ENCODE data around the gene CHCHD3.
"Not testable (repeated sequence)": the region's sequence is repeated elsewhere in the genome, so short reads cannot be mapped to it uniquely, and the experiment has no call there.

CHCHD3 gene

DNA sequence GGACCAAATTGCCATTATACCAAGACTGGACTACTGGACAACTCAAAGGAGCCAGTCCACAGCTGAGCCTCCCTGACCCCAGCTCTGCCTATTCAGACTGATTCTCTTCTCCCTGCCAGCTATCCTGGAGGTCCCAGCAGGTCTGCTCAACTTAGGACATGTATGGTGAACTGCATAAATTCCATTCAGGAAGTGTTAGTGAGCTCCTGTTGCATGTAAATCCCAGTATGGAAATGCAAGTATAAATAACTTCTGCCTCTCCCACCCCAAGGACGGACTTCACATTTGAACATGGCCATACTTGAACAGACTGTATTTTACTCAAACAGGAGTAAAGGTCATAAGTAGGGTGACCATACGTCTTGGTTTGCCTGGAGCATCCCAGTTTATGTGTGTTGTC is 128.4 kb downstream of the CHCHD3 start:
- DNase-seq (ENCODE audit: low read depth), result no peak

DNA sequence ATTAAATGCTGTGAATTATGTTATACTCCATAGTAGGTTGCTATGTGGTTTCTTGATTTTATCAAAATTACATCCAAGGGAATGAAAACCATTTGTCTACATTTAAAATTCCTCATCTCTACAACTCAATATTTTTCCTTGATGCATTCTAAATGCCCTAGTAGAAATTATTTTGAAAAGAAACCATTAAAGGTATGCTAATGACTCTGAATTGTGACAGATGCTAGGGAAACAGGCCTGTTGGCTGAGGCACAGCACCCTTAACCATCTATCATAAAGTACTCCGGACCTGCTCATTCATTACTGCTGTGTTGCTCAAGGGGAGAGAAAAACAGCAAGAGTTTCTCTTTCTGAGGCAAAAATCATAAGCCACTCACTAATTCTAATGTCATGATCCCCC is 131.2 kb downstream of the CHCHD3 start:
- no peak for DNase-seq (ENCODE audit: low read depth)

DNA sequence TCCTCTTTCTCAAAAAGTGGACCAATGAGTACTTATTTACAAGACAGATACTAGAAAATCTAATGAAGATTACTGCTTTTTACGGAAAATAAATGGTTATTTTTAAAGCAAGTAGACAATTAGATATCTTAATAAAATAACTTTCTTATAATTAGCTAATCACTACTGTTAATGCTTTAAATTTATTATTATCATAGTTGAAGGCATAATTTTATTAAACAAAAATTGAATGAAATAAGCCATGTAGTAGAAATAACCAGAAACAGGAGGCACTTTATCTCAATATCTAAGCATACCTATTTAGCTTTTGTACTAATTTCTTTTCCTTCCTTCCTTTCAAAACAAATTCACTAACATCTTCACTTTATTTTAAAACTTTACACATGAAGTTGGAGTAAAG is 134.9 kb downstream of the CHCHD3 start:
- DNase-seq (ENCODE audit: low read depth), result no peak

DNA sequence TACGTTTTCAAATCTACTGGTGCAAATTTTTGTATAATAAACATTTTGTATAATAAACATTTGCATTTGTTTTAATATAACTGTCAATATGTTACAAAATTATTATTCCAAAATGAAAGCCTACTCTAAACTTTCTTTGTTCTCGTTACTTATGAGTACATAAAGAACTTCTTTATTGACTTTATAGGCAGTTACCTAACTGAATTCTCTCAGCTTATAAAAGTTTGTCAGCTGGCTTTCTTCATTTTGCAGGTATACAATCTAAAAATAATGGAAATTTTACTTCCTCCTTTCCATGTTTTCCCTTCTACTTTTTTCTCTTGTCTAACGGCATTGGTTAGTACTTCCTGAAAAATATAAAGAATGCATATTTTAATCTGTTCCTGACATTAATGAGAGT is 137.1 kb downstream of the CHCHD3 start:
- DNase-seq (ENCODE audit: low read depth), result no peak

DNA sequence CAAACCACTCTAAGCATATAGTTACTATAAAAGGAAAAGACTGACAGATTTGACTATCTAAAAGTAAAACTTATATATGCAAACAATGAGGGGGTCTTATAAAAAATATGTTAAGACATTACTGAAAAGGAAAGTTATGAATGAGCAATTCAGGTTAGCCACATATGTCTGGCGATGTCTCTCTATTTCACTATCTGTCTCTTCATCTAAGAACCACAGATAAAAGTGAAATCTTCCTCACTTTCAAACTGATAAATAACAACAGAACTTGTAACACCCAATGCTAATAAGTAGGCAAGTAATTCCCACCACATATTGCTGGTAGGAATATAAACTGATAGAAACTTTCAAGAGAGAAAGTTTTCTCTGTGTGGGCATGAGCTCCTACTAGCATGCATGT is 138.2 kb downstream of the CHCHD3 start:
- no peak for DNase-seq (ENCODE audit: low read depth)

DNA sequence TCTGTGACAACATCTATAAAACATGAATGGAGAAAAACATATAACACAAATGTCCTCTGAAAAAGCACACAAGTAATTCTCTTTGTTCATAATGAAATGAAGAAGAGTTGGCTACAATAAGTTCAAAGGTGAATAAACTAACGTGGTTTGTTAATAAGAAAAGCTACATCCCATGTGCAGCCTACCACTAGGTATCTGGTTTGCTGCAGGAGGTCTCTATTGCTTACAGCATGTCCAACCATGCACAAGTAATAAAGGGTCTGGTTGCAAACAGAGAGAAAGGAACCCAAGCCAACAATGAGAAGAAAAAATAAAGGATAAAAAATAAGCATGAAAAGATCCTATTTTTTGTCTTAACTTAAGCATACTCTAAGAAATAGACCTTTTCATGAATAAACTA is 139.2 kb downstream of the CHCHD3 start:
- no peak for DNase-seq (ENCODE audit: low read depth)

DNA sequence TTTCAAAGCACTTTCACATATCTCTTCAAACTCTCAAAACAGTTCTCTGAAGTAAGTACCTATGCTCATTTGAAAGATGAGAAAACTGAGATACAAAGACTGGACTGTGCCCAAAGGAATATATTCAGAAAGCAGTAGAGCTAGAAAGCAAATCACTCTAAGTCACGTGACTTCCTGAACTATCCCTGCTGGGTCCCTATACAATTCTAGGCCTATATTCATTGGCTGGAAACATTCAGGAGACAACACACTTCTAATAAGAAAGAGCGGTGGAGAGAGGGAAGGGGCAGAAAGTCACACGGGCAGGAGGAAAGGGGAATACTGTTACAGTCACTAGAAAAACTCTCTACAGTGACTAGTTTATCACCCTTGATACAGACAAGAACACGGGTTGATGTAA is 140.0 kb downstream of the CHCHD3 start:
- DNase-seq (ENCODE audit: low read depth), result no peak

DNA sequence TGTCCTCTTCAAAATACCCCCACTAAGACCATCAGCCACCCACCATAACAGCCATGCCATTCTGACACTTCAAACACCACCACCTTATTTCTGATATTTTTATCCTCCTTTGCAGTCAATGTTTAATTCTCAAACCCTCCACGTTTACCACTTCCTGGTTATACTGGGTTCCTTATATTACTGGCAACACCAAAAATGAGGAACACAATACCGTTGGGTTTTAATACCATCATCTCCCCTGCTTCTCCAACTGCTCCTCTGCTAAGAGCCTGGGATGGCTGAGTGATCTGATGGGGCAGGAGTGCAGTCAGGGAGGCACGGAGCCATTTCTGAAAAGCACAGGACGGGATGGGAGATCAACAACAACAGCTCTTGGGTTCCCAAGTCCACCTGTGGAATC is 140.5 kb downstream of the CHCHD3 start:
- DNase-seq (ENCODE audit: low read depth), result no peak

DNA sequence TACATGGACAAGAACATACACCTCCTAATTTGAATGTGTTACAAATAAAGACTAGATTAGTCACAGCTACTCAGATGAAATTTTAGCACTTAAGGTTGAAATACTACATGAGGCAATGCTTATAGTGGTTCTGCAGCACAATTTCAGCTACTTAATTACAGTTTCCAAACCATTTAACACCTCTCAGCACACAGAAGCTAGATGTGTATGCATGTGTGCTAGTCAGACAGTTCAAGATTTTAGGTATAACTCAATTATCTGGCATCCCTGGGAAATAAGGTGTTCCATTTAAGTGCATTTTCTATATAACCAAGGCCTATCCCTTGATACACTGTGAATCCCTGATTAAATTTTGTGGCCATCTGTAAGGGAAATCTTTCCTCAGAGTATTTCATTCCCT is 141.8 kb downstream of the CHCHD3 start:
- no peak for DNase-seq (ENCODE audit: low read depth)

DNA sequence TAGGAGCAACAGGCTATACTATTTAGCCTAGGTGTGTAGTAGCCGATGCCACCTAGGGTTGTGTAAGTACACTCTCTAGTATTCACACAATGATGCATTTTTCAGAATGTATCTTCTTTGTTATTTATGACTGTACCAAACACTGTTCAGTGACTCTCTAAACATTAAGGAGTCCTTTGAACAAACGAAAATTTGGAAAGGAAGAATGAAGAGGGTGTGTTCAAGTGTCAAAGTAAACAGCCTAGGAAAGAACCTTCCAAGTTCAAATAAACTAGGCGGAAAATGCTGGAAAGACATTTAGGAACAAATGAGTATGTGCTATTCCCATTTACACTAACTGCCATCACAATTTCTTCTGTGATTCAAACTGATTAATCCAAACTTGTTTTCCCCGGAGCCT is 142.4 kb downstream of the CHCHD3 start:
- DNase-seq (ENCODE audit: low read depth), result no peak

DNA sequence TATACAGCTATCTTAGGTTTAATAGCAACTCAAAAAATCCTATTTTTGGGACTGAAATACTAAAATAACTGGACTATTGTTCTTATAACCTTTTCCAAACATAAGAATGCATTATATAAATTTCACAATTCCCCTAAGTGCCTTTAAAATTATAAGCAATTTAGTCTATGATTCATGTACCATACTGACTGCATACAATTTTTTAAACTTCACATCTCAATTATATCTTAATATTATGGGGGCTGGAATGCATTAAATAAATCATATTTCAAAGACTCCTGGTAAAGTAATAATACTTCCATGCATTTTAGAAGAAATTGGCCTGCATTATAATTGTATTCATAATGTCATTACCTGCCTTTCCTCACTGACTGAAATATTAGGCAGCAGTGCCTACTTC is 144.6 kb downstream of the CHCHD3 start:
- no peak for DNase-seq (ENCODE audit: low read depth)

DNA sequence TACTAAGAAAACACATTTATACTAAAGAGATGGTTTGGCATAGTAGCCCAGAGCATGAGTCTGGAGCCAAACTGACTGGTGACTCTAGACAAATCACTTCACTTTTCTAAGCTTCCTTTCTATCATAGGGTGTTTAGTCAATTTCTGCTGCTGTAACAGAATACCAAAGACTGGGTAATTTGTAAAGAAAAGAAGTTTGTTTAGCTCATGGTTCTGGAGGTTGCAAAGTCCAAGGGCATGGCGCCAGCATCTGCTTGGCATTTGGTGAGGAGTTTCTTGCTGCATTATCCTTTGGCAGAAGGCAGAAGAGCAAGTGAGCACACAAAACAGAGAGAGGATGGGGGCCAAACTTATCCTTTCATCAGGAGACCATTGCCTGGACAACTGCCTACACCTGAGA is 146.3 kb downstream of the CHCHD3 start:
- peak; percentile 6 for DNase-seq (ENCODE audit: low read depth)

DNA sequence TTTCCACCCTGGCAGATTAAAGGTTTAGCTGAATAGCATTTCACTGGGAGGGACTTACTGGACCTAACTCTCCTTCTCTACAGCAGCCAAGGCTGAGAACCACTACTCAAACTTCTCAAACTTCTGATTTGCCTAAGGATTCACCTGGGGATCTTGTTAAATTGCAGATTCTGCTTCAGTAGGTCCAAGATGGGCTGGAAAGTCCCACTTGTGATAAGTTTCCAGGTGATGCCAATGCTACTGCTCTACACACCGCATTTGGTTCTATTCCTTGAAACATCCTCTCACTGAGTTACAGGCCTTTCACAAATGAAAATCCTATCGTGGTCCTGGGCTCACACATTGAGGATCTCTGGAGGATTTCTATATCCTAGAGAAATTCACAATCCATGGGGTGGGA is 147.9 kb downstream of the CHCHD3 start:
- DNase-seq (ENCODE audit: low read depth), result no peak

DNA sequence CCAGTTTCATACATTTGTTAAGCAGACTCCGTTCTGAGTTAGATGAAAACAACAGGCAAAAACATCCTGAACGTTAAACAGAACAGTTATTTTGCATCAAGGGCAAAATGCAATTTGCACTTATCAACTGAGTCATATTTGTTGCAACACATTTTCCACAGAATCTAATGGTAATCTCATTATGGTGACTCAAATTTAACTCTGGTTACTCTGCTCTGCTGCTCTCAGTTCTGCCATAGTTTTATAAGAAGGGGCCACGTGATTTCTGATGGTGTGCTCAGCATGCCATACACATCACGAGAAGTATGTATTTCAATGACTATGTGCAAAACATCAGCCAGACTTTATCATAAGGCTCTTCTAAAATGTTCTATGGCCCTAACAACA is 148.8 kb downstream of the CHCHD3 start:
- peak; percentile 36 for DNase-seq (ENCODE audit: low read depth)

DNA sequence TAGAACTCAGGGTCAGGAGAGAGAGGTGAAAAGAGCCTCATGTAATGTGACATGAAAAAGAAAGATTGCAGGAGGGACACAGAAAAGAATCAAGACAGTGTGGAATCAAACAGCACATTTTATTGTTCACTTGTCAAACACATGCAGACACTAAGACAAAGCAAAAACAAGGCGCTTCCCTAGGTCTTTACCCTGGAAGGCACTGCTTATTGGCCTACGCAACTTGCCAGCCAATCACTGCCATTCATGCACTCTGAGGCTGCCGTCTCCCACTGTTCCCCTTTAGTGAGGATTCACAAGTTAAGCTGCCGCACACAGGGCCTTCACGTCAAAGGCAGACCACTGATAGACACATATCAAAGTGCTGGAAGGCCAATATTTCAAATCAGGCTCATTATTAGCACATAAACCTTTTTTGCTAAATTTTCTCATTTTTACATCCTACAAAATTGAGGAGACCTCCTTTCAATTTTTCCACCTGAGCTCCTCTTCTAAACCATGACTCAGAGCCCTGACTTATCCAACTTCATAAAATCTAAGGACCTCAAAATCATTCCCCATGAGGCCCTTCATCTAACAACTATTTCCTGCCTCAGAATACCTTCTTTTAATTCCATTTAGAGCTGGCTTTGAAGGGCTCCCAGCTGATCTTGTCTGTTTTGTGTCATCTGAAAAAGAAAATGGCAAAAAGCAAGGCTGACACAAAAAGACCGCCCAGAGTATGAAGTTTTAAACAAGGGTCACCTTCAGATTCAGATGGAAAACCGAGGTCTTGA is 149.4 kb downstream of the CHCHD3 start:
- DNase-seq (ENCODE audit: low read depth), result no peak

DNA sequence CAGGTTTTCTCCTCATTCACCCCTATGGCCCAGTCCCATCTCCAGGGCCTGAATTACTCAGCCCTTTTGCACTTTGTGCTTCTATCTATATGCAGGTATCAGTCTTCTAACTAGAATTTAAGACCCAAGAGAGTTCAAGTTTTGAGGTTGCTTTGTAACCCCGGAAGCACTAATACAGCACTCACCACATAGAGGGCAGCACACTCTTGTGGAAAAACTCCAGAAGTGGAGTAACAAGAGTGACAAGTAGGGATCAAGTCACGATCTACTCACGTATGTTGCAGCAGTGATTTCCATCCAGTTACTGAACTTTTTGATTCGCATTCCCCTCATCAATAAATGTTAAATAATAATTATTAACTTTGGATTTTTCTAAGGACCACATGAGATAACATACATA is 151.0 kb downstream of the CHCHD3 start:
- no peak for DNase-seq (ENCODE audit: low read depth)

DNA sequence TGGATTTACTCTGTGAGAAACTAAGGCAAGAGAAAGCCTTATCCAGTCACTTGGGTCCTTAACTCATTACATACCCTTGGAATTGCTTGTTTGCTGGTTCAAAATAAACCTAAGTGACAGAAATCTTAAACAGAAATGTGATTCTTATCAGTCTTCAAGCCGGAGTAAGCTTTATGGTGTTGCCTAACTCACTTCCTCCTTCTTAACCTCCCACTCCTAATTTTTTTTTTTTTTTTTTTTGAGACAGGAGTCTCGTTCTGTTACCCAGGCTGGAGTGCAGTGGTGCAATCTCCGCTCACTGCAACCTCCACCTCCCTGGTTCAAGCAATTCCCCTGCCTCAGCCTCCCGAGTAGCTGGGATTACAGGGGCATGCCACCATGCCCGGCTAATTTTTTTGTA is 151.9 kb downstream of the CHCHD3 start:
- DNase-seq (ENCODE audit: low read depth), result not testable (repeated sequence)

DNA sequence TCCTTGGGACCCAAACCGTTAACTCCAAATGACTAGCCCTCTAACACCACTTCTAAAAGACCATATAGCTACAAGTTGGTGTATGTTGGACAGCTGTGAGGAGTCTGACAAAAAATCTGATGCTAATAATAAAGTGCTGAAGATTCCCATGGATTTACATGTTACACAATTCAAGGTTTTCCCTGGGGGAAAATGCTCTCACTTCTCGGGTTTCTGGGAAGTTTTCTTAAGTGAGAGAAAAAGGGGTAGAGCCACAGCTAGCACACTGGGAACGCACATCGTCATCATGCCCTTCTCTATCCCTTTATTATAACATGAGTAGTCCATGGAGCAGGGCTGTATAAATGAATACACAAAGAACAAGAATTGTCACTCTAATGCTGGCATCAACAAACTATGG is 162.1 kb downstream of the CHCHD3 start:
- peak; percentile 29 for DNase-seq (ENCODE audit: low read depth)

DNA sequence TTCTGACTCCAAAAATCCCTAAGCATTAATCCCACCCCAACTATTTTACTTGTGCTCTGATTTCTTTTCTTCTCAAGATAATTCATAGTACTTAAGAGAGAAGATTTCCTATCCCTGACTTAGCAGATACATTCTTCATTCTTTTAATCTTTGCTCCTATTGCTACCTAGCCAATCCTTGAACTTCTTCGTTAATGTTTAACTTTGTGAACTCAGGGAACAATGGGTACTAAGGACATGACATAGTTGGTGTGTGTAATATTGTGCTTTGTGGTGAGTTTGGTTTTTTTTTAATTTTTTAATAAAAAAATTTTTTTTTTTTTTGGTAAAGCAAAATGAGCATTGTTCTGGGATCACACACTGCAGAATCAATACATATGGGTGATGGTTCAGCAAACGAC is 166.2 kb downstream of the CHCHD3 start:
- no peak for DNase-seq (ENCODE audit: low read depth)

DNA sequence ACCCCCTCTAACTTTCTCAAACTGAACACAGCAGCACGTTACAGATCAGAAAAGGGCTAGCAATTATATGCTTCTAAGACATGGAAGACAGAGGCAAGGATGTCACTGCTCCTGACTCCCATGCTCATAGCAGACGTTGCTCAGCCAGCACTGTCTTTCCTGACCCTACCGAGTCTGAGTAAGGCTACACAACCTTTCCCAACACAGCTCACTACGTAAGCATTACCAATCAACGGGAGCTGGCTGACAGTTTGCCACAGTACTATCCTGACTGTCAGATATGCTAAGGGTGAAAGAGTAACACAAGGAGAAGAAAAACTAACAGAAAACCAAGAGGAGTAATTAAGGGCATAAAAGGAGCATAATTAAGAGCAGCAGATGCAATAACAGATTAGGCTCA is 171.2 kb downstream of the CHCHD3 start:
- no peak for DNase-seq (ENCODE audit: low read depth)

DNA sequence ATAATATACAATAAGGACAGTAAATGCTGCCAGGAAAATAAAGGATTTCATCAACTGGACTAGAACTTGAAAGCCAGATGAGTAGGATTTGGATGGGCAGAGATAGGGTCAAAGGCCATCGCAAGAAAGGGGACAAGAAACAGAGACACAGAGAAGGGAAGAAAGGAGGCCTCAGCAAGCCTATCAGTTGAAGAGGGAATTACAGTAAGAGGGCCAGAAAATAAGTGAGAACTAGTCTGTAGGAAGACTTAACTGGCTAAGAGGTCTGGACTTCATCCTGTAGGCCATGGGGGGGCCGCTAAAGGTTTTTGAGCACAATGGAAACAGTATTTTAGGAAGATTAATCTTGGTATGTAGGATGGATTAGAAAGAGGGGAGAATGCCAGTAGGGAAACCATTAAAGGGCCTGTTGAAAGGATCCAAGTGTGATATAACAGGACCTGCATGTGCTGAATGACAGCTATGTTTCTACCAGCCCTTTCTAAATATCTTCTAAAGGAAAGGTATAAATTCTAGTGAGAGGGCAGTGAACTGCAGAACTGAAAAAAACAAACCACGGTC is 174.4 kb downstream of the CHCHD3 start:
- DNase-seq (ENCODE audit: low read depth), result no peak

DNA sequence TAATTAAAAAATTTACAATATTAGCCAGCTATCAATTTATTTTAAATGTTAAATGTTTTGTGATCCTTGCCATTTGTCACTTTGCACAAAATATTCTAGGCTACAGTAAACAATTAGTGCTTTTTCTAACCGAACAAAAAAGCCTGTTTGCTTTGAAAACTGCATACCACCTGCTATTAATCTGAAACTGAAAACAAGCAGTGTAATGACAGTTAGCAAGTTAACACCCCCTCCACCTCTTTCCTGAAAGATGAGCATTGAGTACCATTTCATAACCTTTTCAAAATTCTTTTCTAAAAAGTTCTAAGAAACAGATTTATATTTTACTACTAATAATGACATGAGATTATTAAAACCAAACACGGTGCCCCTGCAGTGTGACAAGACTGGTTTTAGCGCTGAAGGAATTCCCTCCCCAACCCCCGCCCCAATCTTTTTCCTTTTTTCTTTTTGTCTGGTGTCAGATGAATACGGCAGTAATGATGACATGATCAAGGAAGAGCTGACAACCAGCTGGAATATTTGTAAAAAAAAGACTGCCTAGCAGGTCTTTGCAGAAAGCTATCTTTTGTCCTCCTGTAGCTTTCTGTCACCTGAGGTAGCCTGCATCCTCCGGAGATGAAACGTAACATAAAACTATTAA is 175.6 kb downstream of the CHCHD3 start:
- no peak for DNase-seq (ENCODE audit: low read depth)

DNA sequence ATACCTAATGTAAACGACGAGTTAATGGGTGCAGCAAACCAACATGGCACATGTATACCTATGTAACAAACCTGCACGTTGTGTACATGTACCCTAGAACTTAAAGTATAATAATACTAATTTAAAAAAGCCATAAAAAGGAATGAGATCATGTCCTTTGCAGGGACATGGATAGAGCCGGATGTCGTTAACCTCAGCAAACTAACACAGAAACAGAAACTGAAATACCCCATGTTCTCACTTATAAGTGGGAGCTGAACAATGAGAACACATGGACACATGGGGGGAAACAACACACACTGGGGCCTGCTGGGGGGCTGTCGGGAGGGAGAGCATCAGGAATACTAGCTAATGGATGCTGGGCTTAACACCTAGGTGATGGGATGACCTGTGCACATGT is 176.8 kb downstream of the CHCHD3 start:
- not testable (repeated sequence) for DNase-seq (ENCODE audit: low read depth)

DNA sequence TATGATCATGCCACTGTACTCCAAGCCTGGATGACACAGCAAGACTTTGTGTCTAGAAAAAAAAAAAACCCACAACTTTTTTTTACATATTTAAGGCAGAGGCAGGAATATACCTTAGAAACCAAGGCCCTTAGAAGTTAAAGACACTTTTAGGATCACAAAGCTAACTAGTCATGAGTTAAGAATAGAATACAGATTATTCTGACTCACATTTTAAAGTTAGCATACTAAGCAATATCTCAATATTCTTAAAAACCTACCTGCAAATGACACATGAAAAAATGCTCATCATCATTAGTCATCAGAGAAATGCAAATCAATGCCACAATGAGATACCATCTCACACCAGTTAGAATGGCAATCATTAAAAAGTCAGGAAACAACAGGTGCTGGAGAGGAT is 177.7 kb downstream of the CHCHD3 start:
- DNase-seq (ENCODE audit: low read depth), result no peak
